Osteocyte (in vitro differentiated cells): ENCODE measurements around the gene PRPF38B. TPM values are rescaled to one million over a fixed set of nuclear protein-coding genes. Genes with fewer than 3 reads are reported as not detected.
"Not testable (repeated sequence)": the region's sequence is repeated elsewhere in the genome, so short reads cannot be mapped to it uniquely, and the experiment has no call there.

Experiments
- DNase-seq: peaks from one replicate; pipeline ENCODE4 v3.0.0; 2021; ENCODE audit warnings: mixed read lengths; ENCODE audit not compliant: unreplicated experiment; ENCODE audit errors: extremely low spot score
- H3K27ac Mint-ChIP-seq: one replicate; pipeline ENCODE4 v1.8.0; 2021; ENCODE audit warnings: mild to moderate bottlenecking, mixed read lengths; ENCODE audit not compliant: unreplicated experiment
- H3K27me3 Mint-ChIP-seq: one replicate; pipeline ENCODE4 v1.8.0; 2021; ENCODE audit warnings: mixed read lengths; ENCODE audit not compliant: unreplicated experiment
- H3K36me3 Mint-ChIP-seq: one replicate; pipeline ENCODE4 v1.8.0; 2021; ENCODE audit warnings: mixed read lengths; ENCODE audit not compliant: unreplicated experiment
- H3K4me1 Mint-ChIP-seq: one replicate; pipeline ENCODE4 v1.8.0; 2021; ENCODE audit warnings: mixed read lengths; ENCODE audit not compliant: unreplicated experiment
- H3K4me3 Mint-ChIP-seq: one replicate; pipeline ENCODE4 v1.8.0; 2021; ENCODE audit warnings: mild to moderate bottlenecking, moderate library complexity, mixed read lengths; ENCODE audit not compliant: unreplicated experiment
- H3K9me3 Mint-ChIP-seq: one replicate; pipeline ENCODE4 v1.8.0; 2021; ENCODE audit warnings: mixed read lengths; ENCODE audit not compliant: unreplicated experiment
- total RNA-seq: library from RNA; stranded (reverse); gene quantifications from 2 replicates; pipeline ENCODE4 v1.2.1, GENCODE V29; 2021
- TF ChIP-seq, protein P1 (sequence below): fragments of 200-600 bp; sonication (generic); IDR thresholded peaks from 2 replicates; pipeline ENCODE4 v1.5.0; 2021; ENCODE audit warnings: antibody characterized with exemption, mild to moderate bottlenecking, moderate library complexity

Gene PRPF38B
- total RNA-seq, 1 donor from 2014 or later: 39.2 TPM

DNA sequence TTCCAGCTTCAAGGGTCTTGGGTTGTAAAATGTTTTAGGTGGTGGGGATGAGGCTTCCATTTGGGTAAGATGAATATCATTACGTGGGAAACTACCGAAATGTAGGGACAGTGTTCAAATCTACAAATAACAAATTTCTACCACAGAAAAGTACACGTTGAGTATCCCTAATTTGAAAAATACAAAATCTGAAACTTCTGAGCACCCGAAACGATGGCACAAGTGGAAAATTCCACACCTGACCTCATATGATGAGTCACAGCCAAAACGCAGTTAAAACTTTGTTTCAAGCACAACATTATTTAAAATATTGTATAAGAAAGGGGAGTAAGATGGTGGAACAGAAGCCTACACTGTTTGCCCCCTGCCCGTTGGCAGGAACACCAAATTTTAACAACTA lies 22.4 kb upstream of the PRPF38B start:
- Mint-ChIP-seq H3K27me3 (peaks cover 25% of the 10 kb centered on the region), H3K4me3 (no peak overlapping the region), H3K9me3 (no peaks in the 10 kb centered on the region), H3K27ac (no peak overlapping the region), H3K36me3 (no peaks in the 10 kb centered on the region), H3K4me1 (peaks cover 5% of the 10 kb centered on the region)
- no peak for DNase-seq
- TF ChIP-seq, protein P1, sequence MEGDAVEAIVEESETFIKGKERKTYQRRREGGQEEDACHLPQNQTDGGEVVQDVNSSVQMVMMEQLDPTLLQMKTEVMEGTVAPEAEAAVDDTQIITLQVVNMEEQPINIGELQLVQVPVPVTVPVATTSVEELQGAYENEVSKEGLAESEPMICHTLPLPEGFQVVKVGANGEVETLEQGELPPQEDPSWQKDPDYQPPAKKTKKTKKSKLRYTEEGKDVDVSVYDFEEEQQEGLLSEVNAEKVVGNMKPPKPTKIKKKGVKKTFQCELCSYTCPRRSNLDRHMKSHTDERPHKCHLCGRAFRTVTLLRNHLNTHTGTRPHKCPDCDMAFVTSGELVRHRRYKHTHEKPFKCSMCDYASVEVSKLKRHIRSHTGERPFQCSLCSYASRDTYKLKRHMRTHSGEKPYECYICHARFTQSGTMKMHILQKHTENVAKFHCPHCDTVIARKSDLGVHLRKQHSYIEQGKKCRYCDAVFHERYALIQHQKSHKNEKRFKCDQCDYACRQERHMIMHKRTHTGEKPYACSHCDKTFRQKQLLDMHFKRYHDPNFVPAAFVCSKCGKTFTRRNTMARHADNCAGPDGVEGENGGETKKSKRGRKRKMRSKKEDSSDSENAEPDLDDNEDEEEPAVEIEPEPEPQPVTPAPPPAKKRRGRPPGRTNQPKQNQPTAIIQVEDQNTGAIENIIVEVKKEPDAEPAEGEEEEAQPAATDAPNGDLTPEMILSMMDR: no peak

DNA sequence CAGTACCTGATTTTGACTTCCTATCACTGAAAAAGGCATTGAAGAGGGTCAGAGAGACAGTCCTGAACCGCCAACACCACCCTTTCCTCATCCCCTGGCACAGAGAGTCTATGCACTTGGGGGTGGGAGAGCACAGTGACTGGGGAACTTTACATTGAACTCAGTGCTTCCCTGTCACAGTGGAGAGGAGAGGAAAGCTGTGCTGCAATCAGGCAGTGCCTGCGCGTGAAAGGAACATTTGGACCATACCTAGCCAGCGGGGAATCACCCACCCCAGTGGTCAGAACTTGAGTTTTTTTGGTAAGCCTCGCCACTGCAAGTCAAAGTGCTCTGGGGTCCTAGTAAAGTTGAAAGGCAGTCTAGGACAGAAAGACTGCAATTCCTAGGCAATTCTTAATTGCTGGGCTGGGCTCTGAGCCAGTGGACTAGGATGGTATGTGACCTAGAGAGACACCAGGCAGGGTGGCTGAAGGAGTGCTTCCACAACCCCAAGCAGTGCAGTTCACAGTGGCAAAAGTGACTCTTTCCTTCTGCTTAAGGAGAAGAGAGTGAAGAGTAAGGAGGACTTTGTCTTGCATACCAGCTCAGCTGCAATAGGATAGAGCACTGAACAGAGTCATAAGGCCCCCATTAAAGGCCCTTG lies 21.9 kb upstream of the PRPF38B start:
- Mint-ChIP-seq H3K36me3 (no peaks in the 10 kb centered on the region), H3K27ac (no peak overlapping the region), H3K4me3 (no peak overlapping the region), H3K4me1 (peaks cover 5% of the 10 kb centered on the region), H3K9me3 (no peaks in the 10 kb centered on the region), H3K27me3 (peaks cover 28% of the 10 kb centered on the region)
- no peak for DNase-seq
- TF ChIP-seq, protein P1: no peak

DNA sequence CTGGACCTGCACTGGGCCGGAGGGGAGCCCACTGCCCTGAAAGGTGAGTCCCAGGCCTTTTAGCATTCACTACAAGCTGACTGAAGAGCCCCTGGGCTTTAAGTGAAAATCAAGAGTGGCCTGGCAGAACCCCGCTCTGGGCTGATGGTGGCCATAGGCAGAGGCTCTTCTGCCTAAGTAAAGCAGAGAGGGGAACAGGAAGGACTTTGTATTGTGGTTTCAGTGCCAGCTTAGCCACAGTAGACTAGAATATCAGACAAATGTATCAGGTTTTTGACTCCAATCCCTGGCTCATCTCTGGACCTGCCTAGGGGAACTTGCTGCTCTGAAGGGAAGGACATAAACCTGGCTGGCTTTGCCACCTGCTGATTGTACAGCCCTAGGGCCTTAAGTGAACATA lies 21.0 kb upstream of the PRPF38B start:
- Mint-ChIP-seq H3K9me3 (no peaks in the 10 kb centered on the region), H3K4me3 (no peak overlapping the region), H3K4me1 (peaks cover 5% of the 10 kb centered on the region), H3K36me3 (no peaks in the 10 kb centered on the region), H3K27ac (no peak overlapping the region), H3K27me3 (peaks cover 28% of the 10 kb centered on the region)
- no peak for DNase-seq
- TF ChIP-seq, protein P1: no peak

DNA sequence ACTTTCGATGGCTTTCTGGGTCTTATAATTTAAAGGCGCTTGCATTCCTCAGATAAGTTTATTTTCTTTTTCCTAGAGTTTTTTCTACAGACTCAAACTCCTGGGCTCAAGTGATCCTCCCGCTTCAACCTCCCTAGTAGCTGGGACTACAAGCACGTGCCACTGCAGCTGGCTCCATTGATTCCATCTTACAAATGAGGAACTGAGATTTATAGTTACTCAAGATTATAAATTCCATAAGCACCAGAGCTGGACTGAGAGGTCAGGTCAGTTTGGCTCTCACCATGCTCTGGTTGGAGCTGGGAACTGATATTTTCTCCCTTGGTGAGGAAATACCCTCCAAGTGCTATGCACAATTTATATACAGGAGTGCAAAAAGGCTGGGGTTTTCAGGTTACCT lies 13.4 kb upstream of the PRPF38B start:
- H3K27me3 Mint-ChIP-seq: peaks cover 22% of the 10 kb centered on the region
- TF ChIP-seq, protein P1: no peak
- H3K4me3 Mint-ChIP-seq: no peak overlapping the region

DNA sequence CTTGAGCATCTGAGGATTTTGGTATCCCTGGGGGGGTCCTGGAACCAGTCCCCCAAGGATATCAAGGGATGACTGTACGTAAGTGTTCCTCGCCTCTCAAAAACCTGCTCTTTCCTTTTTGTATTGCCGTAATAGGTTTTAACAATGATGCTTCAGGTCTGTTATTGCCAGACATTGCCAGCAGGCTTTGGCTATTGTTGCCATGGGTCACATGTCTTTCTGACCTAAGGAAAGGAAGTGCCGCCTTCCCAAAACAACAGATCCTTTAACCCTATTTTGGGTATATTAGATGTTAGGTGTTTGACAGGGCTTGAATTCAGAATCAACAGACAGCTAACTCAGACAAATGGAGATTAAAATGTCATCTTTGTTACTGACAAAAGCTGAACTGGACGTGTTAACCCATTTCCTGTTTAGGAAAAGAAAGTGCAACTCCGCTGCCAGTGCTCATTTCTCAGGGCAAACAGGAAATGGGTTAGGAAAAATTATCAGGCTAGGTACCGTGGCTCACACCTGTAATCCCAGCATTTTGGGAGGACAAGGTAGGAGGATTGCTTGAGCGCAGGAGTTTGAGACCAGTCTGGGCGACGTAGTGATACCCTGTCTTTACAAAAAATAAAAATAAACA lies 12.4 kb upstream of the PRPF38B start:
- no peak overlapping the region for H3K27ac Mint-ChIP-seq
- TF ChIP-seq, protein P1: no peak

More for the DNA sequence above, 13.4 kb upstream of the PRPF38B start:
- H3K36me3 Mint-ChIP-seq: no peaks in the 10 kb centered on the region
- H3K27ac Mint-ChIP-seq: no peak overlapping the region
- no peaks in the 10 kb centered on the region for H3K4me1 Mint-ChIP-seq
- no peaks in the 10 kb centered on the region for H3K9me3 Mint-ChIP-seq
- no peak for DNase-seq

DNA sequence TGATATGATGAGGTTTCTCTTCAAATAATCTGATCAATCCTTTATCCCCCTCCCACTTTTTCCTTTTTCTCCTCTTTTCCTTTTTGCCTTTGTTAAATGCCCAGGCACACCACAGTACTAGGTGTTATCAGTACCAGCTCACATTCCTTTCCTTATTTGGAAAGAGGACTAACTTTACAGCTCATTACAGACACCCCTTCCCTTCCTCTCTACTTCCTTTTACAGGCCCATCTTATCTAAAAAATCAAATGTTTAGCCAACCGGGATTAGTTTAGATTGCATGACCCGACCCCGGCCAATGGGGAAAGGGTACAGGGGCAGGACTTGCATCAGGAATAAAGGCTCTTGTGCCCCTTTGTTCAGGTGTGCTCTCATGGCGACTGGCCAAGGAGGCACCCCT lies 10.4 kb upstream of the PRPF38B start:
- H3K27ac Mint-ChIP-seq, DNase-seq, H3K9me3 Mint-ChIP-seq, H3K36me3 Mint-ChIP-seq, H3K4me1 Mint-ChIP-seq, H3K4me3 Mint-ChIP-seq: not testable (repeated sequence)
- peaks cover 25% of the 10 kb centered on the region for H3K27me3 Mint-ChIP-seq

More for the DNA sequence above, 12.4 kb upstream of the PRPF38B start:
- Mint-ChIP-seq H3K4me1 (no peaks in the 10 kb centered on the region), H3K9me3 (no peaks in the 10 kb centered on the region), H3K27me3 (peaks cover 23% of the 10 kb centered on the region), H3K36me3 (no peaks in the 10 kb centered on the region), H3K4me3 (no peak overlapping the region)
- DNase-seq: no peak
